HG03280 (cell line): ENCODE data around the gene LYPD6.

Experiments used
- ATAC-seq: cut with Tn5 transposase; IDR thresholded peaks from one replicate; pipeline ENCODE4 v1.9.1; 2021; ENCODE audit warnings: mild to moderate bottlenecking, moderate library complexity; ENCODE audit not compliant: unreplicated experiment

LYPD6 gene

DNA sequence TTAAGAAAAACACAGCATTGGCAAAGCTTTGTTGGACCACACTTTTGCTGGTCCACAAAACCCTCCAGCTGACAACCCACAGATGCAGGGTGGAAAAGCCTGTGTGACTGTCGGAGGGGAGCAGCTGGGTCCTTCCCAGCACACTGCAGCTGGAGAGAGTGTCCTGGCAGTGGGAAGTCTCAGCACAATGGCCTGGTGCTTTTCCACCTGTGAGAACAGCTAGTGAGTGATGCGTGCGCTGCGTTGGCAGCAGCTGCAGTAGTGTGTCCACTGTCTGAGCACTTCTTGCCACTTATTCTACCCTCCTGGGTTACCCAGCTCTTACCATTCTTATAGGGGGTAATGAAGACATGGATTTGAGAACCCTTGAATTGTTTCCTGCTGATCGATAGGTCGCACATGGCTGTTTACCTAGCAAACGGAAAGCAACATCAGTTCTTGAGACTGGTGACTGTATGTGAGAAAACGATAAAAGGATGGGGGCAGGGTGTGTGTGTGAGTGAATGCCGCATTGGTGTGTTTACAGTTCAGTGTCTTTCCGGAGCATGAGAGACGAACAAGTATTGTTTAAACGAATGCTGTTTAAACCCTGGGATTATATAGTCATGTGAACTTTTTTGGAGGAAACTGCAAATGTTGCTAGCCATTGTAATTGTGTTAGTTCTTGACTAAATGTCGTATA is 69.7 kb downstream of the LYPD6 start:
- ATAC-seq, result no peak

DNA sequence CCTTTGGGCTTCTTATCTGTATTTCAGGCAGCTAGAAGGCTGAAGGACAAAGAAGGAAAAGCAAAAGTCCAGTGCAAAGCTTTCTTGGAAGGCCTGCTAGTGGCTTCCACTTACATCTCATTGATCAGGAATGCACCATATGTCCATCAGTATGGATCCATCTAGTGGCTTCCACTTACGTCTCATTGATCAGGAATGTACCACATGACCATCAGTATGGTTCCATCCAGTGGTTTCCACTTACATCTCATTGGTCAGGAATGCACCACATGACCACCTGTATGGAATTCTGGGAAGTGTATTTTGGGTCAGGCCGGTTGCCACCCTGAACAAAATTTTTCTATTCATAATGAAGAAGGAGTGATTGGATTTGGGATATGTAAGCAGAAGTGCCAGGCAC is 70.6 kb downstream of the LYPD6 start:
- ATAC-seq, result no peak

DNA sequence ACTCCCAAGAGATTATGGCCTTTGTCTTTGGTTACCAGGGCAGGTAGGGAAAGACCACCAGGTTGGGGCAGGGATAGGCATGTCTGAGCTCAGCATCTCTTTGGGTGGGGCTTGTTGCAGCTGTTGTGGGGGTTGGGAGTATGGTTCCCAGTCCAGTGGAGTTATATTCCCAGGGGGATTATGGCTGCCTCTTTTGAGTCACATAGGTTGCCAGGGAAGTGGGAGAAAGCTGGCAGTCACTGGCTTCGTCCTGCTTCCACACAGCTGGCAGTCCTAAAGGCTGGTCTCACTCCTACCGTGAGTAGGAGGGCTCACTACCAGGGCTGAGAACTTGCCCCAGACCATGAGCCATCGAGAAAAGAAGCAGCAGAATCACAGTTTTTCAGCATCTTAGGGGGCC is 79.1 kb downstream of the LYPD6 start:
- ATAC-seq, result no peak

DNA sequence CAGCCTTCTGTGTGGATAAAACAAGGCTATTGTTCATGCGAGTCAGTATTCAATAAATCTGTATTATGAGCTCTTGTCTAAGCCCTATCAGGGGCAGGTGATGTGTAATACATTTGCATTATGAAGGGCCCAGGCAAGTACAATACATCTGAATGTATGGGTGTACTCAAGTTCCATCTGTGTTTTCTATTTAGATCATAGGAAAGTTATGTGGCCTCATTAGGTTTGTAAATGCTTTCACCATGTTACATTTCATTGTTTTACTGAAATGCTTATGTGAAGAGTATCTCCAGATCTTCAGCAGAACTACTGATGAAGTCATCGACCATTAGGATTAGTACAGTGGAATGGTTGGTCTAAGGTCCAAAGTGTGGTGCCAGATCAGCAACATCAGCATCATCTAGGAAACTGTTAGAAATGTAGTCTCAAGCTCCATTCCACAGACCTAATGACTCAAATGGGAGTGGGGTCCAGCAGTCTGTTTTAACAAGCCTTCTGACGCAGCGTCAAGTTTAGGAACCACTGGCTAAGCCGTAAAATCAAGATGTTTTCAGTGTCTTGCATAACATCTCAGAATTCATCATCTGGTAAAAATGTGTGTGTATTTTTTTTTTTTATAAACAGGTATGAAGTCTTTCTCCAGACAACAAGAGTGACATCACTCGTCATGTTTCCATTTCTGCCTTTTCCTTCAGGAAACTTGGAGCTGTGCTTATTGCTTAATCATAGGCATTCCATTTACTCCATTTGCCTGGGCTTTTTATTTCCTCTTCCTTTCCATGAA is 80.5 kb downstream of the LYPD6 start:
- ATAC-seq, result no peak

DNA sequence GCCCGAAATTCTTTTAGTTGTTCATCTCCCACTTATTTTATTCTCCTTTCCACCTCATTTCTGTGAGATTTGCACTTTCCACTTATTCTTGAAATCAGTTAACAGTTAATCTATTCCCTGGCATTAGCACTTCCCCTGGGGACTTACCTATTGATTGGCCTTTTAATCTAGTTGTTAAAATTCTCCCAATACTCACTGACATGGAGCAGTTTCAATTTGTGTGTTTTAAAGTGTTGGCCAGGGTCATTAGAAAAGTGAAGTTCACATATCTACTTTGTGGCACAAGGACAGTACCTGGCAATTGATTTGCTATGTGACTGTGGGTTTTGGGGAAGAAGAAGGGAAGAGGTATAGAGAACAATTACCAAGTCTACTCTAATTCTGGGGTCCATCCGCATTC is 83.1 kb downstream of the LYPD6 start:
- no peak for ATAC-seq

DNA sequence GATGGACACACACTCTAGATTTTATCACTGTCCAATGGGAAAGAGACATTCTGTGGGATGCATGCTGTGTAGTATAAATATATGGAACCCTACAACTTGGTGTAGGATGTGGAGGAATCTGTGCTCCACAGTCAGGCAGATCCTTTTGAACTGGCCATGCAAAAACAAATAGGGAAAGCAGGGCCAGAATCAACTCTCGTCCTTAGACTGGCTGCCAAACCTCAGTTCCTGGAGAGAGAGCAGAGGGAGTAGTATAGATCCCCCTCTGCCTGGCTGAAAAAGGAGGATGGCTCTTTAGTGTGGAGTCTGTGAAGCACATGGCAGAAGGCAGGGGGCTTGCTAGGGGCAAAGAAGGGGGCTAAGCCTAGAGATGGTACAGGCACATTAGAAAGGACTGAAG is 84.7 kb downstream of the LYPD6 start:
- ATAC-seq, result no peak

DNA sequence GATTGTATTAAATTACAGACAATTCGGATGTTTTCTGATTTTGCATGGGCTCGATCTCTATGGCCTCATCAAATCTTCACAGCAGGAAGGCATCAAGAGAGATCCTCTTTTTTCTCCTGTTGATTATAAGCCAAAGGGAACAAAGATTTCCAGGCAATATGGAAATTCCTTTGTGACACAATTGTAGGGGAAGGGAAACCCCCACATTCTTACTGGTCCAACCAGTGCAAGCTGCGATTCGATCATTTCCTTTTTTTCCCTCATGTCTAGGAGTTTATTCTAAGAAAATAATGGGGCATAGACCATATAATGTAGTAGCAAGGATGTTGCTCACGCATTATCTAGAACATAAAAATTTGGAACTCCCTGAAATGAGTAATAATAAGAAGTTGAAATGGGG is 87.7 kb downstream of the LYPD6 start:
- no peak for ATAC-seq

DNA sequence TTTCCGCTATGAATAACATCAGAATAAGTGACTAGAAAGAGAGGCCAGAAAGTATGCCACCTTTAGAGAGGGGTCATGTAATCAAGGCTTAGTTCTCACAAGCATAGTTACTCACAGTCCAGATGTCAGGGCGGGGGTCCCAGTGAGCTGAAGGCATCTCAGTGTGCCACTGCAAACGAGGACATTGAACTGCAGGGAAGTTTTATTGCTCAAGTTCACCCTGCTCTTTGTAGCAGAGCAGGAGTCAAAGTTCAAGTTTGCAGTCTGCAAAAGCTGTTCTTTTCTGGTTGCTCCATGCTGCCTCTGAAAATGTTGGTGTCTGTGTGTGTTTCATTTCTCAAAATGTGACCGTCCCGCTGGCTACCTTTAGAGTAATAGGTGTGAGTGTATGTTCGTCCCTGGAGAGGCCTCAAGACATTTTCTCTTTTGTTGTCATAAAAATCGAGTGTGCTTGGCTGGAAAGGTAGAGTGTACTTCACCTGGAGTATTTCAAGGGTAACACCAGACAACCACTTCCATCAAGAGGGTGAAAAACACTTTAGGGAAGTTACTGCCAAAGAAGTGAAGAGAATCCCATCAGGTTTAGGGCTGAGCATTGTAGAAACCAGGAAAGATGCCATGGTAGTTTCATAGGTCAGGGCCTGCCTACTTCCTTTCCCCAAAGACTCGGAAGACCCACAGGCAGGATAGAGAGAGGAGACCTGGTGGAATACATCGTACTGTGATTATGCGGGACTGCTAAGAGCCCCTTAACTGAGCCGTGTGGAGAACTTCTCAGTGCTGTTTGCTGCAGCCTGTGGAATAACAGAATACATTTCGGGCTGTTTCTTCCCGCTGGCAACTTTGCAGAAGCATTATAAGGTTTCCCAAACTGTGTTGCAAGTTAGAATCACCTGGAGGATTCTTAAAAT is 89.9 kb downstream of the LYPD6 start:
- no peak for ATAC-seq

DNA sequence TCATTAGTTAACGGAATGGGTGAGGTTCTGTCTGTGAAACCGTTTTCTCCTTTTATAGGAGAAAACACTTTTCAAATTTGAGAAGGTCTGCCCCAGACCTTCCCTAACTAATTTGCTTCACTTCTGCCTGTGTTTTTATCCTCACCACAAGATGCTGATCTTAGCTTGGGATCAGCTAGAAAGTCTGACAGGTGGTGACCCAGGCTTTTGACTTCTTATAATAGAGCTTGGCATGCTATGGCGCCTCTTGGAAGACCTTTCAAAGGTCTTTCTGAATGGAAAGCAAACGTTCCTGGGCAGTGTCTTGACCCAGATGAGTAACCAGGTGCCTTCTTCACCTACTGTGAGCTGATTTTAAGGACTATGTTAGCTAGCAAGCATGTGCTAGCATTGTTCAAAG is 91.4 kb downstream of the LYPD6 start:
- no peak for ATAC-seq

DNA sequence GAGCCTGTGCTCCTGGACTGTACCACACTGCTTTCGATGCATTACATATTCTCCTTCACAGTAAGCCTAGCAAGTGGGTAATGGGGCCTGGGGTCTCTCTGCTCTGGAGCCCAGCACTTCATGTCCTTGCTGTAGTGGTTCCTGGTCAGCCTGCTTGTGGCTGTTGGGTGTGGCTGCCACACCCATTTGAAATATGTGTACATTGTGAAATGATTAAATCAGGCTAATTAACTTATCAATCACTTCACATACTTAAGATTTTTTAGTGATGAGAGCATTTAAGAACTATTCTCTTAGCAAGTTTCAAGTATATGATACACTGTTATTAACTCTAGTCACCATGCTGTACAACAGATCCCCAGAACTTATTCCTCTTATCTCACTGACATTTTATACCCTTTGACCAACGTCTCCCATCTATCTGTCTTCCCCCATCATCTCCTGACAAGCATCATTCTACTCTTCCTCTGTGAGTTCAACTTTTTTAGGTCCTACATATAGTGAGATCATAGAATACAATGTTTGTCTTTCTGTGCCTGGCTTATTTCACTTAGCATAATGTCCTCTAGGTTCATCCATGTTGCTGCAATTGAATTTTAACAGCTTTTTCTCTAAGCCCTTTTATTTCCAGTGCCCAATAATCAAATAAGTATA is 92.1 kb downstream of the LYPD6 start:
- ATAC-seq, result no peak

DNA sequence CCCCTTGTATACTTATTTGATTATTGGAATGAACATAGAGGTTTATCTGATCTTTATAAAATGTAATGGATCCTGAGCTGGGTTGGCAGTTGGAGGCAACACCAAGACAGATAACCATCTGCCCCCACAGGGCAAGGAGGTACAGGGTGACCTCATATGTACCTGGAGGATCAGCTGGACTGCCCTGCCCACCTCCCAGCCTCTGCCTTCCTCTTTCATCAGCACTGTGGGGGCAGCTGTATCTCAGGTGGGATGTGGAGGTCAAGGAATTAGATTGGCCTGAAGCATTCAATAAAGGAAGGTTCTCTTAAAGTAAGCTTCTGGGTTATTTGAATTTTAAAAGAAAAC is 92.6 kb downstream of the LYPD6 start:
- no peak for ATAC-seq

DNA sequence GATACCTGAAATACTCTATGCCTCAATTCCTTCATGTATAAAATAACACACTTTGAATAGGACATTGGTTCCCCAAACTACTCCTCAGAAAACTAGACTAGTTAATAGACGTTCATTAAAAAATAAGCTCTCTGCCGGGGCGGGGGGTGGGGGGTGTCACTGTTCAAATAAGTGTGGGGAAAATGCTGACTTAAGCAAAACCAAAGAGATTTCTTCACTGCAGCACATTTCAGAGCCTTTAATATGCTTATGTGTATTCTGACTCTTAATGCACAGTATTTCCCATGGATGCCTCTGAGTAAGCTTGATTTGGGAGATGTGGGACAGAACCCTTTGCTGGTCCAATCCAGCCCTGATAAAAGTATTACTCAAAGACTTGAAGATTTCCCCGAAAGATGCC is 93.2 kb downstream of the LYPD6 start:
- ATAC-seq, result no peak

DNA sequence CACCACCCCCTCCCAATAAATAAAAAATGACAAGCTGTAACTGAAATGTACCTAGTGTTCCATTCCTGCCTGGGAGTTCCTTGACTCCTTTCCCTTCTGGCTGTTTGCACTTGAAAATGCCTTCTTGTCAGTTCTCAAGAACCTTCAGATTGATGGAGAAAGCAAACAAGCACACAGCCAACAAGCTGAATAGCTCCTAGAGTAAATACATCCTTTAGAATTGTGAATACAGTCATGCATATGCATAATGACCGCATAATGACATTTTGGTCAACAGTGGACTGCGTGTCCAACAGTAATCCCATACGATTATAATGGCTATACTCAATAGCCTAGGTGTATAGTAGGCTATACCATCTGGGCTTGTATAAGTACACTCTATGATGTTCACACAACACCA is 97.0 kb downstream of the LYPD6 start:
- ATAC-seq, result no peak

DNA sequence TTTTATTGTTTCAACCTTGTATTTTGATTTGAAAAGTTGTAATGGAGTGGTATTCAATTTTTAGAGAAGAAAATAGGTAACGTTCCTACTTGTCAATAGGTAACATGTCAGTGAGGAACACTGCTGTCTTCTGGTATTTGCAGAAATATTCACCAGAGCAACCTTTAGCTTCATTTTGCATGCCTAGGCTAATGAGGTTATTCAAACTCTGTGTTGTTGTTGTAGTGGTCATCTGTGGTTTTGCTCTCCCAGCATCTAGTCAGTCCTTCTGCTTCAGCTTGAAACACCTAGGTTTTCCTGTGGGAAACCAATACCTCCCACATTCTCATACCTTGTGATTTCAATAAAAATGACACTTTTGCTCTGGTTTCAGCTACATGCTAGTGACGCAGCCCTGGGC is 98.4 kb downstream of the LYPD6 start:
- ATAC-seq, result no peak

DNA sequence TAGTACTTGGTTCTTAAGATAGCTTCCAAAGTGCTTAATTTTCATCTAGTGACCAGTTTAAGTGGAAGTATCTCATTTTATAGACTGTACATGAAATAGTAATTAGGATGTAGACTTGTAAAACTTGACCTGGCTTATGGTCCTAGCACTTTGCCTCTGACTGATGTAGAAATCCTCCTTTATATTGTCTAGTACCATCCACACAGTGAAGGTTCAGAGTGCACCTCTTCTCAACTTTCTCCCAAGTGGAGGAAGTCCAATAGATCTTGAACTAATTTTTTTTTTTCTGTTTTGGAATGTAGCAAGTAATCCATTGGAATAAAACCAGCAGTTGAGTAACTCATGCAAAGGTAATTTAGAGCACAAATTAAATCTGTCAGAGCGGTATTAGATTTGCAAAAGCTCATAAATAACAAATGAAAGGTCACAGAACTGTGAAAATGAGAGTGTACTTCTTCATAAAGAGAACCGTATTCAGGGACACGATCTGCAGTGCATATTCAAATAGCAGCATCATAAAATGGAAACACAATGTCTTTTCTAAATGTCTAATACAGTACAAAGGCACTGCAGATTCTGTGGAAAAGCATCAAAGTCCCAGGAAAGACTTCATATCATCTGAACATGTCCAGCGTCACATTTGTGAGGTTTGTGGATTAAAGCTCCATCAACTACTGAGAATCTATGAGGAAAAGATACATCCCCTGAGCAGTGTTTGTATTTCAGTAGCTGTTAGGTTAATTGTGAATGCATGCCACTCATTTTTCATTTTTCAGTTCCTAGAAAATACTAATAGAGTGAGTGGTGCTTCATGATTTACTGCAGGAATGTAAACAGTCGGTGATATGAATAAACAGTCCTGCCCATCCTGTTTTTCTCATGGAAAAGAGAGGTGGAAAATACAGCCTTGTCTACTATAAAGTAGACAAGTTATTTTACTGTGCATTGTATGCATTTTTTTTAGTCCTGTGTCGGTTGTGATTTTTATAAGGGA is 100.7 kb downstream of the LYPD6 start:
- no peak for ATAC-seq

DNA sequence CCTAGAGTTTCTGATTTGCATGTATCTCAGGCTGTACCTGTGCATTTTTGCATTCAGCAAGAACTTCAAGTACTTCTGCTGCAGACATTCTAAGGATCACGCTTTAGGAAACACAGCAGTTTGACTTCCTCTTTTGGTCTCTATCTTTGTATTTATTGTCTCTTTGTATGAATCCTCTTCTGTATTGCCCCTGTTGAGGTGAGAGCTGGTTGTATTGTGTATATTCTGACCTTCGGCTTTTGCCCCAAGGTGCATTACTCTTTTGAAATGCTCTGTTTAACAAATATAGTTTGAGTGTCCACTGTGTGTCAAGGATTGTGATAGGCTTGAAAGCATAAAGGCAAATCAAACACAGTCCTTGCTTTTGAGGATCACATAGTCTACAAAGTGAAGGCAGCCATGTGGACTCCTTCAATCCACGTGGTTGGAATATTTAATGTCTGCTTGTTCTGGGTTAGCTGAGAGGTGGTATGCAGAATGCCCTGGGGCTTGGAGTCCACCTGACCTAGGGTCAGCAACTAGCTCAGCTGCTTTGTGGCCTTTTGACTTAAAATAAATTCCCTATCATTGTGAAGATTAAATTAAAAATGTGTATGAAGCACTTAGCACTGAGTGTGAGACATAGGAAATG is 108.1 kb downstream of the LYPD6 start:
- no peak for ATAC-seq

DNA sequence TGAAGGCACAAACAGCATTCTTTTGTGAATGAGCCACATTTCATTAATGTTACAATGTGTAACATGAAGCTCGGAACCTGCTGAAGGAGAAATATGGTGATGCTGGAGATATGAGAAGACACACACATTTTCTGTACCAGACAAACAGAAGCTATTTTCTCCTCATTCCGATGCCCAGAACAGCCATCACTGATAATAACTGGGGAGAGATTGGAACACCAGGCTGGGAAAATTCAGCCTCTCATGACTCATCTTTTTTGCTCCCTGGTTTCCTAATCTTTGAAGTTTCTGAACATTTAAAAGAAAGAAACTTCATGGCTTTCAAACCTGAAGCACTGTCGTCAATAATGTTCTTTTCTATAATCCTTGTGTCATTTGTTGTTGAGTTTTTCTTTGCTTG is 110.9 kb downstream of the LYPD6 start:
- no peak for ATAC-seq

DNA sequence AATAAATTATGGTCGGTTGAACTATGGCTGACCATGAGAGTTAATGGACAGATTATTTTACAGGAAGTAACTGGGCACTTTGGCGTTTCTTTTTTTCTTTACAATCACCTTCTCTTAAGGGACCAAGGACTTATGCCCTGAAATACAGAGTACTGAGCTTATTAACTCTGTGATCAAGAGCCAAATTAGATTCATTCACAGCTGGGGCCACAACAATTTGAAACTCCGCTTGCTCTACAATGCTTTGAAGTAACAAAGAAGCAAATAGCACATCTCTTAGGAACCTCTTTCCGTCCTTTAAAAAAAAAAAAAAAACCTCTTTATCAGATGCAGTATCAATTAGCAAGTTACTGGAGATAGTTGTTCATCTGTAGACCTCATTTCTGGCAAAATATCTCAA is 112.0 kb downstream of the LYPD6 start:
- ATAC-seq, result no peak

DNA sequence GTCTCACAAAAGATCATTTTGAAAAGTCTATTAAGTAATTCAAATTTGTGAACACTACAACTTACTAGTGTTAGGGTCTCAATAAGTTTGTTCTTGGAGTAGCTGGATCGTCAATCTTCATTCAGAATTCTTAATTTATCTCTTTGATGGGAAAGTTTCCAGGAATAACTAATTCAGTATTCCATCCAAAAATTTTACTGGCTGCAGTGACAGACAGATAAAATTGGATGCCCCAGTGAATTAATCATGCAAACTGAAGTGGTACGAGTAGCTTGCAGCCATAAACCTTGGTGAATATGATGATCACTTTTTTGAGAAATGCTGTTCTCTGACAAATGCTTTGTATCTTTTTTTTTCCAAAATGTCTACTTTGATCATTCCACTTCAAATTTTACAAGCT is 112.8 kb downstream of the LYPD6 start:
- no peak for ATAC-seq

DNA sequence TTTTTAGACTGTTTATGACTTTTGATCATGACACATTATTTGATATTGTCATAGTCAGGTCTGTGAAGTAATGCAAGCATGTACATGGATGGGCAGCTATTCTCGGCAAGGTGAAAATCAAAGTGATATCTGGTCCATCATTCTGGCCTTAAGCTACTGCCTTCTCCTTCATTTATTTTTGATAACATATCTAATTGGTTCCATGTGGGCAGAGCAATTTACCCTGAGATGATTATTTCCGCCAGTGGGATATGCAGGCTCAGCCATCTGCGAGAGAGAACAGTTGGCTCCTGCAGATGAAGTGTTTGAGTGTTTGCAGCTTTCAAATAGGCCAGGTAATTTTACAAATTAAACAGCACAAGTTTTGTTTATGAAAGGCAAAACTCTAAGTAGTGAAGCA is 116.4 kb downstream of the LYPD6 start:
- ATAC-seq, result no peak
